ENCODE measurements around the gene DGKQ.
"Not testable (repeated sequence)": the region's sequence is repeated elsewhere in the genome, so short reads cannot be mapped to it uniquely, and the experiment has no call there.

The DGKQ gene

GRCh38 chr4:982291-982690 is 8.9 kb upstream of the DGKQ start:
- DNase-seq (ENCODE audit: extremely low read depth in 1 of 2, low read depth in 1 of 2) = no peak

- no peak for DNase-seq (ENCODE audit: extremely low read depth in 1 of 2, low read depth in 1 of 2)
Measured at GRCh38 chr4:978957-979701, 5.8 kb upstream of the DGKQ start.

- not testable (repeated sequence) for DNase-seq (ENCODE audit: extremely low read depth in 1 of 2, low read depth in 1 of 2)
Measured at GRCh38 chr4:976016-976415, 2.6 kb upstream of the DGKQ start.

GRCh38 chr4:974668-975067 is 1.3 kb upstream of the DGKQ start:
- DNase-seq (ENCODE audit: extremely low read depth in 1 of 2, low read depth in 1 of 2) = no peak

- DNase-seq (ENCODE audit: extremely low read depth in 1 of 2, low read depth in 1 of 2) = peak in 1 of 2 donors; percentile 14
Measured at GRCh38 chr4:972651-973424, 531 bp downstream of the DGKQ start.

- no peak for DNase-seq (ENCODE audit: extremely low read depth in 1 of 2, low read depth in 1 of 2)
Measured at GRCh38 chr4:971666-972500, 1.5 kb downstream of the DGKQ start.

GRCh38 chr4:970854-971520 is 2.4 kb downstream of the DGKQ start:
- no peak for DNase-seq (ENCODE audit: extremely low read depth in 1 of 2, low read depth in 1 of 2)

- no peak for DNase-seq (ENCODE audit: extremely low read depth in 1 of 2, low read depth in 1 of 2)
Measured at GRCh38 chr4:970046-970745, 3.2 kb downstream of the DGKQ start.

- no peak for DNase-seq (ENCODE audit: extremely low read depth in 1 of 2, low read depth in 1 of 2)
Measured at GRCh38 chr4:968621-969394, 4.6 kb downstream of the DGKQ start.

GRCh38 chr4:968221-968620 is 5.1 kb downstream of the DGKQ start:
- DNase-seq (ENCODE audit: extremely low read depth in 1 of 2, low read depth in 1 of 2) = no peak

- no peak for DNase-seq (ENCODE audit: extremely low read depth in 1 of 2, low read depth in 1 of 2)
Measured at GRCh38 chr4:967113-968104, 6.0 kb downstream of the DGKQ start.

GRCh38 chr4:966266-967112 is 6.9 kb downstream of the DGKQ start:
- DNase-seq (ENCODE audit: extremely low read depth in 1 of 2, low read depth in 1 of 2) = no peak

- no peak for DNase-seq (ENCODE audit: extremely low read depth in 1 of 2, low read depth in 1 of 2)
Measured at GRCh38 chr4:965766-966134, 7.6 kb downstream of the DGKQ start.

- DNase-seq (ENCODE audit: extremely low read depth in 1 of 2, low read depth in 1 of 2) = no peak
Measured at GRCh38 chr4:965048-965765, 8.2 kb downstream of the DGKQ start.

GRCh38 chr4:964346-965025 is 8.9 kb downstream of the DGKQ start:
- DNase-seq (ENCODE audit: extremely low read depth in 1 of 2, low read depth in 1 of 2) = no peak

Measured in stimulated activated CD8-positive, alpha-beta memory T cell treated with anti-CD3 and anti-CD28 coated beads, Interleukin-7, amount 100 ng/mL, for 48 hours (primary cell).